HCT116 (cell line): ENCODE data around the gene TSC1. TPM values are rescaled to one million over a fixed set of nuclear protein-coding genes. Genes with fewer than 3 reads are reported as not detected.

ENCODE experiments used
- ATAC-seq: fragments of 200-7000 bp; cut with Tn5 transposase; 2 replicates; pipeline ENCODE4 v1.9.1; 2020; ENCODE audit warnings: mild to moderate bottlenecking, moderate library complexity
- BruUV-seq: library from RNA; stranded (reverse); fragments of 400-500 nt; replicated peaks from 2 replicates; lab custom pipeline; 2021; lab: Mats Ljungman, UMichigan
- CTCF ChIA-PET: fragments of 300-600 bp; sonication (Branson Sonifier 250); formaldehyde crosslinking; loops from one replicate; lab custom pipeline; 2021; ENCODE audit warnings: antibody characterized with exemption; lab: Charles Lee
- POLR2A ChIA-PET: fragments of 300-600, 350-600 bp; sonication (Branson Sonifier 250); formaldehyde crosslinking; loops from one replicate; lab custom pipeline; 2021; ENCODE audit warnings: antibody characterized with exemption; lab: Charles Lee
- RAD21 ChIA-PET, 2 experiments: fragments of 300-600 bp; sonication (Branson Sonifier 250); formaldehyde crosslinking; loops; one replicate each; lab custom pipeline; 2023; ENCODE audit warnings: low total read pairs in 2 of 2; ENCODE audit not compliant: uncharacterized antibody in 2 of 2, unreplicated experiment in 2 of 2, low non-redundant PET in 1 of 2; lab: Charles Lee
- DNase-seq: peaks from one replicate; pipeline ENCODE4 v3.0.0-alpha.2; 2010; ENCODE audit warnings: low read depth, low spot score
- H2AFZ ChIP-seq: fragments of 200-600 bp; shearing (Covaris generic), sonication (generic); 2 replicates; pipeline ENCODE4 v1.6.1; 2017; ENCODE audit warnings: low read depth, mixed run types, mixed read lengths, antibody characterized with exemption, low read length; ENCODE audit not compliant: poor library complexity, severe bottlenecking
- H3K27ac ChIP-seq: 2 replicates; pipeline ENCODE4 v1.5.1; 2012; ENCODE audit warnings: low read depth, low read length
- H3K27me3 ChIP-seq: fragments of 200-600 bp; sonication (generic); 2 replicates; pipeline ENCODE4 v1.6.1; 2016; ENCODE audit warnings: mixed run types, low read length, mixed read lengths; ENCODE audit not compliant: insufficient read depth
- H3K36me3 ChIP-seq, 2 experiments: fragments of 200-500 bp in 1 of 2; fragments of 200-600 bp in 1 of 2; sonication (Bioruptor generic) in 1 of 2; sonication (generic) in 1 of 2; 2 replicates each; pipeline versions ENCODE4 v1.5.1 to v1.6.1; 2014 to 2016; ENCODE audit warnings: low read length in 2 of 2, inconsistent platforms in 1 of 2, mixed read lengths in 1 of 2, mixed run types in 1 of 2; ENCODE audit not compliant: insufficient read depth in 2 of 2, control insufficient read depth in 1 of 2
- H3K4me1 ChIP-seq, 2 experiments: fragments of 200-600 bp in 1 of 2; sonication (generic) in 1 of 2; 2 replicates each; pipeline versions ENCODE4 v1.5.1 to v1.6.1; 2012 to 2017; ENCODE audit warnings: low read length in 2 of 2, inconsistent platforms in 1 of 2, mild to moderate bottlenecking in 1 of 2, mixed read lengths in 1 of 2, mixed run types in 1 of 2, moderate library complexity in 1 of 2; ENCODE audit not compliant: insufficient read depth in 2 of 2, control insufficient read depth in 1 of 2
- H3K4me2 ChIP-seq: fragments of 200-600 bp; sonication (generic); 2 replicates; pipeline ENCODE4 v1.6.1; 2017; ENCODE audit warnings: mixed run types, low read length, mixed read lengths
- H3K4me3 ChIP-seq, 2 experiments: fragments of 200-600 bp in 1 of 2; sonication (generic) in 1 of 2; replicated peaks in 1 of 2; 2 replicates each; pipeline ENCODE4 v1.5.1; 2011 to 2016; ENCODE audit warnings: low read length in 2 of 2, control low read depth in 1 of 2, low read depth in 1 of 2, mild to moderate bottlenecking in 1 of 2, mixed read lengths in 1 of 2, mixed run types in 1 of 2
- H3K79me2 ChIP-seq: fragments of 200-600 bp; sonication (generic); 2 replicates; pipeline ENCODE4 v1.6.1; 2017; ENCODE audit warnings: mild to moderate bottlenecking, mixed run types, low read length, moderate library complexity, mixed read lengths; ENCODE audit not compliant: insufficient read depth
- H3K9ac ChIP-seq: fragments of 200-600 bp; sonication (generic); 2 replicates; pipeline ENCODE4 v1.6.1; 2016; ENCODE audit warnings: low read length, mixed read lengths
- H3K9me2 ChIP-seq: fragments of 200-600 bp; sonication (generic), shearing (Covaris generic); 2 replicates; pipeline ENCODE4 v1.6.1; 2017; ENCODE audit warnings: mixed run types, mild to moderate bottlenecking, moderate library complexity; ENCODE audit not compliant: insufficient read depth
- H3K9me3 ChIP-seq, 2 experiments: fragments of 200-500 bp in 1 of 2; fragments of 200-600 bp in 1 of 2; sonication (Bioruptor generic) in 1 of 2; sonication (generic) in 1 of 2; 2 replicates each; pipeline ENCODE4 v1.6.1; 2014 to 2017; ENCODE audit warnings: low read length in 2 of 2, mixed read lengths in 2 of 2, inconsistent platforms in 1 of 2, low read depth in 1 of 2, mild to moderate bottlenecking in 1 of 2, mixed run types in 1 of 2, moderate library complexity in 1 of 2; ENCODE audit not compliant: control insufficient read depth in 1 of 2, insufficient read depth in 1 of 2
- H4K20me1 ChIP-seq: fragments of 200-600 bp; sonication (generic), shearing (Covaris generic); 2 replicates; pipeline ENCODE4 v1.6.1; 2017; ENCODE audit warnings: mixed run types, mild to moderate bottlenecking, moderate library complexity; ENCODE audit not compliant: insufficient read depth
- CBX3 ChIP-seq: IDR thresholded peaks from 2 replicates; pipeline ENCODE4 v1.6.1; 2012; ENCODE audit warnings: low read depth
- CEBPB ChIP-seq: IDR thresholded peaks from 2 replicates; pipeline ENCODE4 v1.6.1; 2012; ENCODE audit warnings: low read depth
- CTCF ChIP-seq, 3 experiments: fragments of 200-600 bp in 1 of 3; sonication (generic) in 1 of 3; IDR thresholded peaks in 2 of 3; conservative IDR thresholded peaks in 1 of 3; 2 replicates each; pipeline ENCODE4 v1.5.1; 2012 to 2017; ENCODE audit warnings: low read depth in 2 of 3, low read length in 2 of 3, antibody characterized with exemption in 1 of 3, borderline replicate concordance in 1 of 3, control low read depth in 1 of 3, mild to moderate bottlenecking in 1 of 3, mixed read lengths in 1 of 3, mixed run types in 1 of 3, moderate library complexity in 1 of 3; ENCODE audit not compliant: insufficient read depth in 1 of 3
- EGR1 ChIP-seq: IDR thresholded peaks from 2 replicates; pipeline ENCODE4 v1.6.1; 2012; ENCODE audit warnings: low read depth
- ELF1 ChIP-seq: IDR thresholded peaks from 2 replicates; pipeline ENCODE4 v1.6.1; 2012; ENCODE audit warnings: low read depth, borderline replicate concordance
- EZH2 ChIP-seq: fragments of 200-600 bp; sonication (generic); IDR thresholded peaks from 2 replicates; pipeline ENCODE4 v1.6.1; 2017; ENCODE audit warnings: antibody characterized with exemption, mixed run types
- EZH2phosphoT487 ChIP-seq: fragments of 200-600 bp; IDR thresholded peaks from 2 replicates; pipeline ENCODE4 v1.6.1; 2018; ENCODE audit warnings: antibody characterized with exemption, borderline replicate concordance
- FOSL1 ChIP-seq: IDR thresholded peaks from 2 replicates; pipeline ENCODE4 v1.6.1; 2012; ENCODE audit warnings: low read depth
- JUND ChIP-seq: IDR thresholded peaks from 2 replicates; pipeline ENCODE4 v1.6.1; 2012
- MAX ChIP-seq: IDR thresholded peaks from 2 replicates; pipeline ENCODE4 v1.6.1; 2012
- POLR2A ChIP-seq: IDR thresholded peaks from 2 replicates; pipeline ENCODE4 v1.7.0; 2011; ENCODE audit warnings: borderline replicate concordance; ENCODE audit not compliant: insufficient read depth, insufficient read length; ENCODE audit errors: extremely low read depth
- SIN3A ChIP-seq: IDR thresholded peaks from 2 replicates; pipeline ENCODE4 v1.6.1; 2012; ENCODE audit warnings: low read depth
- SP1 ChIP-seq: IDR thresholded peaks from 2 replicates; pipeline ENCODE4 v1.6.1; 2012; ENCODE audit warnings: low read depth
- SRF ChIP-seq: IDR thresholded peaks from 2 replicates; pipeline ENCODE4 v1.6.1; 2012; ENCODE audit warnings: low read depth
- TCF7L2 ChIP-seq: IDR thresholded peaks from 2 replicates; pipeline ENCODE4 v1.7.0; 2011; ENCODE audit warnings: borderline replicate concordance, inconsistent platforms; ENCODE audit not compliant: insufficient read depth, insufficient read length; ENCODE audit errors: extremely low read depth
- YY1 ChIP-seq: IDR thresholded peaks from 2 replicates; pipeline ENCODE4 v1.6.1; 2011; ENCODE audit warnings: low read length, low read depth, moderate library complexity, mild to moderate bottlenecking; ENCODE audit not compliant: insufficient replicate concordance; ENCODE audit errors: extremely low read depth
- ZFX ChIP-seq: fragments of 450-650 bp; IDR thresholded peaks from 2 replicates; pipeline ENCODE4 v1.6.1; 2017
- intact Hi-C: fragments of 100-400 bp; cut with micrococcal nuclease; formaldehyde crosslinking; loops from 2 replicates; pipeline ENCODE4 v1.10.0; 2022
- total RNA-seq: library from RNA; stranded (reverse); gene quantifications from one replicate; pipeline ENCODE4 v1.2.1, GENCODE V29; 2021; ENCODE audit not compliant: unreplicated experiment

Gene TSC1
- total RNA-seq, 1 experiment from 2014 or later = 34.5 TPM

GRCh38 chr9:132846109-132846917 lies 98.1 kb downstream of the TSC1 start:
- Histone ChIP-seq H3K9ac (no peak overlapping the region), H2AFZ (no peak overlapping the region), H3K4me3 (no peak overlapping the region), H3K36me3 (no peaks in the 10 kb centered on the region), H4K20me1 (no peaks in the 10 kb centered on the region), H3K79me2 (no peaks in the 10 kb centered on the region), H3K27me3 (no peaks in the 10 kb centered on the region), H3K9me3 (no peaks in the 10 kb centered on the region), H3K9me2 (no peaks in the 10 kb centered on the region), H3K4me2 (no peak overlapping the region), H3K27ac (no peak overlapping the region), H3K4me1 (no peaks in the 10 kb centered on the region)
- CTCF ChIA-PET = no interaction called here
- RAD21 ChIA-PET = no interaction called here
- intact Hi-C loops = no loop called here
- no peak for TF ChIP-seq YY1
- TF ChIP-seq SRF = no peak
- no peak for TF ChIP-seq ELF1
- no peak for TF ChIP-seq SIN3A
- TF ChIP-seq CEBPB = no peak
- no peak for TF ChIP-seq POLR2A
- no peak for TF ChIP-seq ZFX
- TF ChIP-seq MAX = no peak
- no TSS peak for BruUV-seq
- ATAC-seq (no peak), DNase-seq (no peak)
- POLR2A ChIA-PET = no interaction called here

- Histone ChIP-seq H4K20me1 (no peaks in the 10 kb centered on the region), H3K4me3 (no peak overlapping the region), H3K9me2 (no peaks in the 10 kb centered on the region), H3K79me2 (no peaks in the 10 kb centered on the region), H3K4me1 (peaks cover 12 to 13% of the 10 kb centered on the region in 2 experiments), H3K9ac (no peak overlapping the region), H3K27me3 (no peaks in the 10 kb centered on the region), H3K9me3 (no peaks in the 10 kb centered on the region), H3K4me2 (no peak overlapping the region), H2AFZ (no peak overlapping the region), H3K36me3 (no peaks in the 10 kb centered on the region), H3K27ac (no peak overlapping the region)
- POLR2A ChIA-PET = no interaction called here
- CTCF ChIA-PET = no interaction called here
- RAD21 ChIA-PET = no interaction called here
- BruUV-seq = no TSS peak
- intact Hi-C loops = no loop called here
- ATAC-seq (no peak), DNase-seq (no peak)
- TF ChIP-seq EGR1 (no peak), CEBPB (no peak), SRF (no peak), SP1 (no peak), EZH2 (no peak), ELF1 (no peak), JUND (no peak), CTCF (IDR thresholded peaks at IDR 0.05 in 2 of 3, conservative IDR thresholded peaks at IDR 0.05 in 1 of 3; ENCODE audit: borderline replicate concordance in 1 of 3, insufficient read depth in 1 of 3, low read depth in 2 of 3, low read length in 2 of 3) (no peak), EZH2phosphoT487 (no peak), FOSL1 (no peak), POLR2A (no peak), SIN3A (no peak), CBX3 (no peak), MAX (no peak), TCF7L2 (no peak)
Observed at GRCh38 chr9:132842124-132843044, 102.0 kb downstream of the TSC1 start.
